ENCODE measurements around the gene SLC35A5. TPM values are rescaled to one million over a fixed set of nuclear protein-coding genes. Genes with fewer than 3 reads are reported as not detected.

The SLC35A5 gene
- total and polyA plus RNA-seq, 9 donors = 21.8 to 44.8 (median 28.2) TPM

DNA sequence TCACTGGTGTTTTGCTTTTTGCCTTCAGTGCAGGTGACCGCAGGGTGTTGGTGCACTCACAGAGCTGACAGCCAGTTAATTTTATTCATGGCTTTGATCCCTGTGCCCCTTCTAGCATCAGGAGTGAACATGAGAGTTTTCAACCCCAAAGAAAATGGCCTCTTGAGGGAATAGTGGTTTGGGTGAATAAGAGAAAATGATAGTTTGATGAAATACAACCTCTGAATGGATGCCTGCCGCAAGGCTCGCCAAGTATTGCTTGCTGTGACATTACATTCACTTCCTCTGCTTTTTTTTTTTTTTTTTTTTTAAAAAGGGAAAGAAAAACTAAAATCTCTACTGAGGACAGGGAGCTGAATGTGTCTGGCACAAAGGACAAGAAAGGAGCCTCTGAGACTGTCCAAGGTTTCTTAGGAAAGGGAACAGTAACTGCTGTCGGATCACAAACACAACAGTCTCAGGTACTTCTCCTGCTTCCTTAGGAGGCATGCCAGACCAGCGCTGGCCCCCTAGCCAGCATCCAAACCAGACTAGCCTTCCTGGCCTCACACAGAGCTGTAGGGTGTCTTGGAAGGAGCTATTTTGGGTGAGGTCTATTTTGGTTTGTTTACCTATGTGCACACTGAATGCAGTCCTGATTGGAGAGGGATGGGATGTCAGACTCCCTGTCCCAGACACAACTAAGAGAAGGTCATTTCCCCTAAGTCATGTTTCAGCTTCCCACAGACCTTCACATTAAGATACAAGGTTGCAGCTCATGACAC is 50.1 kb downstream of the SLC35A5 start:
- Histone ChIP-seq H3K27me3 (no peaks in the 10 kb centered on the region), H3K36me3 (no peaks in the 10 kb centered on the region), H3K4me3 (no peak overlapping the region), H3K27ac (no peak overlapping the region), H3K4me1 (ENCODE audit: insufficient read depth) (no peaks in the 10 kb centered on the region), H3K9me3 (no peaks in the 10 kb centered on the region)
- 85 to 90% (median 90%) methylated on average over 5 of the region's 5 CpGs for WGBS, 3 donors
- no peak for DNase-seq
- intact Hi-C loops (cut with DNase I) = no loop called here
- TF ChIP-seq EP300 (IDR thresholded peaks at IDR 0.05) = no peak
- no peak for TF ChIP-seq POLR2A (IDR thresholded peaks at IDR 0.05)
- TF ChIP-seq, protein P1, sequence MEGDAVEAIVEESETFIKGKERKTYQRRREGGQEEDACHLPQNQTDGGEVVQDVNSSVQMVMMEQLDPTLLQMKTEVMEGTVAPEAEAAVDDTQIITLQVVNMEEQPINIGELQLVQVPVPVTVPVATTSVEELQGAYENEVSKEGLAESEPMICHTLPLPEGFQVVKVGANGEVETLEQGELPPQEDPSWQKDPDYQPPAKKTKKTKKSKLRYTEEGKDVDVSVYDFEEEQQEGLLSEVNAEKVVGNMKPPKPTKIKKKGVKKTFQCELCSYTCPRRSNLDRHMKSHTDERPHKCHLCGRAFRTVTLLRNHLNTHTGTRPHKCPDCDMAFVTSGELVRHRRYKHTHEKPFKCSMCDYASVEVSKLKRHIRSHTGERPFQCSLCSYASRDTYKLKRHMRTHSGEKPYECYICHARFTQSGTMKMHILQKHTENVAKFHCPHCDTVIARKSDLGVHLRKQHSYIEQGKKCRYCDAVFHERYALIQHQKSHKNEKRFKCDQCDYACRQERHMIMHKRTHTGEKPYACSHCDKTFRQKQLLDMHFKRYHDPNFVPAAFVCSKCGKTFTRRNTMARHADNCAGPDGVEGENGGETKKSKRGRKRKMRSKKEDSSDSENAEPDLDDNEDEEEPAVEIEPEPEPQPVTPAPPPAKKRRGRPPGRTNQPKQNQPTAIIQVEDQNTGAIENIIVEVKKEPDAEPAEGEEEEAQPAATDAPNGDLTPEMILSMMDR (IDR thresholded peaks at IDR 0.05) = no peak

GRCh38 chr3:112615989-112616731 is 54.3 kb downstream of the SLC35A5 start:
- H3K27ac ChIP-seq = no peak overlapping the region
- no peaks in the 10 kb centered on the region for H3K9me3 ChIP-seq

DNA sequence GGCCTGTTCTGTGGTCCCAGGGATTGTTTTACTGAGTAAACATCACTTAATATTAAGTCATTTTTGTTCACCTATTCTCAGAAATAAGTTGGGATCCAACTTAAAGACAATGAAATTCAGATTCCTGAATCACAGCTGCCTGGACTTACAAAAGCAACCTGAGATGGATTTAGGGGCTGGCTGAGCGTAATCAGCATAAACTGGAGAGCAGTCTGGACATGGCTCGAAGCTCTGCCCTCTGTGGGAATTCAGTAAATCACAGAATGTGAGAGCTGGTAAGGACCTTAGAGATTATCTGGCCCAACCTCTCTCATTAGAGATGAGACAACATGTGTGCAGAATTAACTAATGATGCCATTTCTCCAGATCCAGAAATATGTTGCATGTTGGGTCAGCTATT is 55.4 kb downstream of the SLC35A5 start:
- peaks cover 5% of the 10 kb centered on the region for H3K4me1 ChIP-seq (ENCODE audit: insufficient read depth)
- DNase-seq = no peak
- 78 to 84% (median 79%) methylated on average over 2 of the region's 2 CpGs for WGBS, 3 donors
- intact Hi-C loops (cut with DNase I) = no loop called here
- TF ChIP-seq, protein P1 (IDR thresholded peaks at IDR 0.05) = no peak
- TF ChIP-seq POLR2A (IDR thresholded peaks at IDR 0.05) = no peak
- no peak for TF ChIP-seq EP300 (IDR thresholded peaks at IDR 0.05)
- H3K9me3 ChIP-seq = no peaks in the 10 kb centered on the region
- no peaks in the 10 kb centered on the region for H3K36me3 ChIP-seq
- no peak overlapping the region for H3K4me3 ChIP-seq
- H3K27me3 ChIP-seq = no peaks in the 10 kb centered on the region
- no peak overlapping the region for H3K27ac ChIP-seq

More at GRCh38 chr3:112615989-112616731, 54.3 kb downstream of the SLC35A5 start:
- no peak for TF ChIP-seq POLR2A (IDR thresholded peaks at IDR 0.05)
- no peak for TF ChIP-seq EP300 (IDR thresholded peaks at IDR 0.05)
- TF ChIP-seq, protein P1 (IDR thresholded peaks at IDR 0.05) = no peak
- intact Hi-C loops (cut with DNase I) = no loop called here
- H3K27me3 ChIP-seq = no peaks in the 10 kb centered on the region
- H3K4me3 ChIP-seq = no peak overlapping the region
- WGBS, 3 donors = 72 to 85% (median 77%) methylated on average over 7 of the region's 7 CpGs
- H3K4me1 ChIP-seq (ENCODE audit: insufficient read depth) = peaks cover 2% of the 10 kb centered on the region
- no peak for DNase-seq
- H3K36me3 ChIP-seq = no peaks in the 10 kb centered on the region

GRCh38 chr3:112619295-112619694 is 57.5 kb downstream of the SLC35A5 start:
- 83 to 86% (median 85%) methylated on average over 2 of the region's 2 CpGs for WGBS, 3 donors
- Histone ChIP-seq H3K27ac (no peak overlapping the region), H3K4me3 (no peak overlapping the region), H3K36me3 (no peaks in the 10 kb centered on the region), H3K4me1 (ENCODE audit: insufficient read depth) (peaks cover 5% of the 10 kb centered on the region), H3K27me3 (no peaks in the 10 kb centered on the region), H3K9me3 (no peaks in the 10 kb centered on the region)
- intact Hi-C loops (cut with DNase I) = no loop called here
- DNase-seq = no peak
- TF ChIP-seq POLR2A (IDR thresholded peaks at IDR 0.05) (no peak), EP300 (IDR thresholded peaks at IDR 0.05) (no peak)
- TF ChIP-seq, protein P1 (IDR thresholded peaks at IDR 0.05) = no peak
